ENCODE data around the gene OR2H2. TPM values are rescaled to one million over a fixed set of nuclear protein-coding genes. Genes with fewer than 3 reads are reported as not detected.

Gene OR2H2
- total and polyA plus RNA-seq, 7 donors = not detected

- Histone ChIP-seq H3K36me3 (peaks cover 20 to 69% (median 44%) of the 10 kb centered on the region in 4 donors), H3K9me3 (no peaks in the 10 kb centered on the region), H3K4me1 (no peaks in the 10 kb centered on the region), H3K4me3 (no peak overlapping the region), H3K27me3 (no peaks in the 10 kb centered on the region), H3K27ac (no peak overlapping the region)
- intact Hi-C loops (cut with DNase I) = no loop called here
- 88 to 91% methylated on average over 11 of the region's 11 CpGs for WGBS, 2 donors
- TF ChIP-seq EP300 (IDR thresholded peaks at IDR 0.05) = no peak
- TF ChIP-seq POLR2A (IDR thresholded peaks at IDR 0.05) = no peak
- no peak for TF ChIP-seq POLR2AphosphoS5 (IDR thresholded peaks at IDR 0.05)
- TF ChIP-seq CTCF (IDR thresholded peaks at IDR 0.05) = no peak
- no peak for DNase-seq
Observed at GRCh38 chr6:29603456-29603855, 18.5 kb downstream of the OR2H2 start.

GRCh38 chr6:29603930-29604329 lies 19.0 kb downstream of the OR2H2 start:
- Histone ChIP-seq H3K36me3 (peaks cover 24 to 74% (median 48%) of the 10 kb centered on the region in 4 donors), H3K9me3 (no peaks in the 10 kb centered on the region), H3K27me3 (no peaks in the 10 kb centered on the region), H3K4me3 (no peak overlapping the region), H3K4me1 (no peaks in the 10 kb centered on the region), H3K27ac (no peak overlapping the region)
- intact Hi-C loops (cut with DNase I) = no loop called here
- DNase-seq = no peak
- no peak for TF ChIP-seq POLR2A (IDR thresholded peaks at IDR 0.05)
- no peak for TF ChIP-seq POLR2AphosphoS5 (IDR thresholded peaks at IDR 0.05)
- TF ChIP-seq EP300 (IDR thresholded peaks at IDR 0.05) = no peak
- no peak for TF ChIP-seq CTCF (IDR thresholded peaks at IDR 0.05)
- WGBS, 2 donors = 77 to 87% methylated on average over 2 of the region's 2 CpGs

GRCh38 chr6:29608131-29608530 lies 23.2 kb downstream of the OR2H2 start:
- DNase-seq = no peak
- Histone ChIP-seq H3K27me3 (no peaks in the 10 kb centered on the region), H3K4me1 (no peaks in the 10 kb centered on the region), H3K27ac (no peak overlapping the region), H3K9me3 (no peaks in the 10 kb centered on the region), H3K4me3 (no peak overlapping the region), H3K36me3 (peaks cover 26 to 99% (median 61%) of the 10 kb centered on the region in 4 donors)
- intact Hi-C loops (cut with DNase I) = no loop called here
- TF ChIP-seq CTCF (IDR thresholded peaks at IDR 0.05) = no peak
- TF ChIP-seq POLR2A (IDR thresholded peaks at IDR 0.05) = no peak
- TF ChIP-seq POLR2AphosphoS5 (IDR thresholded peaks at IDR 0.05) = no peak

- Histone ChIP-seq H3K4me1 (no peaks in the 10 kb centered on the region), H3K27me3 (no peaks in the 10 kb centered on the region), H3K4me3 (no peak overlapping the region), H3K9me3 (no peaks in the 10 kb centered on the region), H3K27ac (no peak overlapping the region), H3K36me3 (peaks cover 14 to 91% (median 53%) of the 10 kb centered on the region in 4 donors)
- no peak for TF ChIP-seq POLR2A (IDR thresholded peaks at IDR 0.05)
- TF ChIP-seq POLR2AphosphoS5 (IDR thresholded peaks at IDR 0.05) = no peak
- TF ChIP-seq EP300 (IDR thresholded peaks at IDR 0.05) = no peak
- intact Hi-C loops (cut with DNase I) = no loop called here
- no peak for DNase-seq
- 89 to 94% methylated on average over 4 of the region's 4 CpGs for WGBS, 2 donors
Observed at GRCh38 chr6:29610540-29610939, 25.6 kb downstream of the OR2H2 start.

GRCh38 chr6:29611426-29611825 lies 26.5 kb downstream of the OR2H2 start:
- Histone ChIP-seq H3K36me3 (peaks cover 12 to 91% (median 48%) of the 10 kb centered on the region in 4 donors), H3K27me3 (no peaks in the 10 kb centered on the region), H3K4me1 (no peaks in the 10 kb centered on the region), H3K27ac (no peak overlapping the region), H3K4me3 (no peak overlapping the region), H3K9me3 (no peaks in the 10 kb centered on the region)
- no peak for DNase-seq
- TF ChIP-seq POLR2AphosphoS5 (IDR thresholded peaks at IDR 0.05) = no peak
- no peak for TF ChIP-seq POLR2A (IDR thresholded peaks at IDR 0.05)
- no peak for TF ChIP-seq EP300 (IDR thresholded peaks at IDR 0.05)
- no peak for TF ChIP-seq CTCF (IDR thresholded peaks at IDR 0.05)
- intact Hi-C loops (cut with DNase I) = no loop called here
- WGBS, 2 donors = 90% methylated on average over 4 of the region's 4 CpGs
